ENCODE measurements around the gene GRID1.

DNA sequence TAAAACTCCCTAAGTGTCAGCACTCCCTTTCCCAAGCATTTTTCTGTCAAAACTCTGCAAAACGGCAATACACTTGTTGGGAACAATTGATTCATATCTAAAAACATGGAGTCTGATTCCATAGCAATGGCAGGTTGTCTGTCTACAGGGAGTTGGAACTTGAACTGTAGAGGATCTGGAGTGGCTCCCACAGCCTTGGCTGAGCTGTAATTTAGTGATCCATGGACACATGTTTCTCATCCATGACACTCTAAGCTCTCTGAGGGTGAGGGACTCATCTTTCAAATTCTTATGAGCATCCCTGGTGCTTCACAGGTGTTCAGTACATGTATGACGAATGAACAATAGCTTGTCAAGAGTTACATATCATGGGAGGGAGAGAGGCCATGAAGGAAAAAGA lies 466.1 kb downstream of the GRID1 start:
- TF ChIP-seq POLR2A (IDR thresholded peaks at IDR 0.05; ENCODE audit: low read length) (no peak), GATA1 (IDR thresholded peaks at IDR 0.05; ENCODE audit: low read depth, low read length) (no peak)

Measured in erythroblast (primary cell).